Fibroblast of villous mesenchyme (primary cell): Measurements from ENCODE around the gene SPATA12. TPM values are rescaled to one million over a fixed set of nuclear protein-coding genes. Genes with fewer than 3 reads are reported as not detected.

Experiments used
- DNase-seq: peaks from one replicate; pipeline ENCODE4 v3.0.0-alpha.2; 2010; ENCODE audit warnings: low read depth
- H3K4me3 ChIP-seq: 2 replicates; pipeline ENCODE4 v1.5.1; 2011; ENCODE audit warnings: low read depth, mild to moderate bottlenecking, low read length
- CTCF ChIP-seq: IDR thresholded peaks from 2 replicates; pipeline ENCODE4 v1.5.1; 2012; ENCODE audit warnings: low read depth, mild to moderate bottlenecking, low read length; ENCODE audit not compliant: insufficient read depth
- total RNA-seq: library from RNA; depleted of rRNA; stranded (reverse); fragments of >200 nt; gene quantifications from 2 replicates; pipeline ENCODE4 v1.2.3, GENCODE V29; 2012

The SPATA12 gene
- total RNA-seq, 1 donor, result not detected

GRCh38 chr3:57062101-57062631 is 1.7 kb downstream of the SPATA12 start:
- H3K4me3 ChIP-seq, result no peak overlapping the region
- TF ChIP-seq CTCF, result no peak
- DNase-seq, result no peak

GRCh38 chr3:57063032-57063431 is 2.6 kb downstream of the SPATA12 start:
- H3K4me3 ChIP-seq, result no peak overlapping the region
- DNase-seq, result no peak
- no peak for TF ChIP-seq CTCF

GRCh38 chr3:57064001-57064400 is 3.5 kb downstream of the SPATA12 start:
- DNase-seq, result no peak
- H3K4me3 ChIP-seq, result no peak overlapping the region
- no peak for TF ChIP-seq CTCF

GRCh38 chr3:57064572-57064971 is 4.1 kb downstream of the SPATA12 start:
- DNase-seq, result peak; percentile 11
- no peak overlapping the region for H3K4me3 ChIP-seq
- TF ChIP-seq CTCF, result no peak

- TF ChIP-seq CTCF, result no peak
- DNase-seq, result no peak
- no peak overlapping the region for H3K4me3 ChIP-seq
Observed at GRCh38 chr3:57065588-57065987, 5.1 kb downstream of the SPATA12 start.

- no peak overlapping the region for H3K4me3 ChIP-seq
- no peak for TF ChIP-seq CTCF
- DNase-seq, result no peak
Observed at GRCh38 chr3:57066471-57066870, 6.0 kb downstream of the SPATA12 start.

- no peak overlapping the region for H3K4me3 ChIP-seq
- TF ChIP-seq CTCF, result no peak
- DNase-seq, result peak; percentile 78
Observed at GRCh38 chr3:57068437-57069089, 8.1 kb downstream of the SPATA12 start.
